Measurements from ENCODE around the gene ARSI. TPM values are rescaled to one million over a fixed set of nuclear protein-coding genes. Genes with fewer than 3 reads are reported as not detected.

Gene ARSI
- total RNA-seq, 1 experiment from 2014 or later = 6.3 TPM

- intact Hi-C loops (cut with micrococcal nuclease) = no loop called here
- BruUV-seq (replicated peaks) = no TSS peak
- CTCF ChIA-PET = interaction anchor here (0.6 kb wide), 1 partner anchor 8 kb away, joined by 6 read pairs; no protein-coding TSS in a partner anchor
Observed at GRCh38 chr5:150289551-150290390, 12.9 kb downstream of the ARSI start, which contains the start of gene CAMK2A. TSS of gene CAMK2A (minus strand) at chr5:150289773. CDS start at chr5:150289625, 148 bp downstream.

GRCh38 chr5:150288791-150289190, 13.9 kb downstream of the ARSI start:
- TF ChIP-seq EZH2phosphoT487 (IDR thresholded peaks at IDR 0.05; ENCODE audit: borderline replicate concordance, low read length) (no peak), CTCF (conservative IDR thresholded peaks at IDR 0.05; ENCODE audit: low read depth, low read length) (no peak), EZH2 (IDR thresholded peaks at IDR 0.05; ENCODE audit: low read length, unreplicated experiment) (no peak)

More at GRCh38 chr5:150289551-150290390, 12.9 kb downstream of the ARSI start, which contains the start of gene CAMK2A:
- H3K36me3 ChIP-seq (ENCODE audit: low read depth, low read length) = no peaks in the 10 kb centered on the region
- no peaks in the 10 kb centered on the region for H3K9me2 ChIP-seq (replicated peaks; ENCODE audit: low read length)
- H3K79me2 ChIP-seq (ENCODE audit: low read length) = no peaks in the 10 kb centered on the region
- H3K9me3 ChIP-seq (ENCODE audit: low read length) = no peaks in the 10 kb centered on the region
- no peak for ATAC-seq
- no peak within 1 kb of the TSS for H3K9ac ChIP-seq (ENCODE audit: low read length)
- no peak within 1 kb of the TSS for H3K4me2 ChIP-seq (ENCODE audit: low read length)
- no peaks in the 10 kb centered on the region; the same call in 1 of the 2 replicates for H3K27me3 ChIP-seq (ENCODE audit: low read length)
- H3K27ac ChIP-seq (ENCODE audit: low read length) = no peak within 1 kb of the TSS
- no peak for DNase-seq
- no peak within 1 kb of the TSS for H2AFZ ChIP-seq (ENCODE audit: low read length)
- TF ChIP-seq CTCF (conservative IDR thresholded peaks at IDR 0.05; ENCODE audit: low read depth, low read length) (no peak), EZH2 (IDR thresholded peaks at IDR 0.05; ENCODE audit: low read length, unreplicated experiment) (no peak), EZH2phosphoT487 (IDR thresholded peaks at IDR 0.05; ENCODE audit: borderline replicate concordance, low read length) (no peak)
- POLR2A ChIA-PET (ENCODE audit: unreplicated experiment) = interaction anchor here (0.7 kb wide), 1 partner anchor 14 kb away, joined by 15 read pairs; no protein-coding TSS in a partner anchor
- H3K4me1 ChIP-seq (ENCODE audit: insufficient read depth, low read length) = peaks cover 3% of the 10 kb centered on the region
- no peaks in the 10 kb centered on the region for H3F3A ChIP-seq (ENCODE audit: low read length, unreplicated experiment)
- no peaks in the 10 kb centered on the region for H4K20me1 ChIP-seq (ENCODE audit: low read length)
- no peak within 1 kb of the TSS for H3K4me3 ChIP-seq (ENCODE audit: low read length)

More at GRCh38 chr5:150288791-150289190, 13.9 kb downstream of the ARSI start:
- Histone ChIP-seq H4K20me1 (ENCODE audit: low read length) (no peaks in the 10 kb centered on the region), H3K9ac (ENCODE audit: low read length) (no peak overlapping the region), H3K27ac (ENCODE audit: low read length) (no peak overlapping the region), H3K4me3 (ENCODE audit: low read length) (no peak overlapping the region), H3K4me1 (ENCODE audit: insufficient read depth, low read length) (no peaks in the 10 kb centered on the region), H3K4me2 (ENCODE audit: low read length) (no peak overlapping the region), H3K36me3 (ENCODE audit: low read depth, low read length) (no peaks in the 10 kb centered on the region), H3K27me3 (ENCODE audit: low read length) (no peaks in the 10 kb centered on the region; the same call in 1 of the 2 replicates), H3K9me2 (replicated peaks; ENCODE audit: low read length) (no peaks in the 10 kb centered on the region), H3F3A (ENCODE audit: low read length, unreplicated experiment) (no peaks in the 10 kb centered on the region), H3K79me2 (ENCODE audit: low read length) (no peaks in the 10 kb centered on the region), H2AFZ (ENCODE audit: low read length) (no peak overlapping the region), H3K9me3 (ENCODE audit: low read length) (no peaks in the 10 kb centered on the region)
- ATAC-seq = no peak
- ChIA-PET CTCF (interaction anchor here (0.7 kb wide), 2 partner anchors 8 to 18 kb away, joined by 3 read pairs; no protein-coding TSS in a partner anchor), POLR2A (ENCODE audit: unreplicated experiment) (no interaction called here)
- intact Hi-C loops (cut with micrococcal nuclease) = no loop called here
- no peak for DNase-seq
- no TSS peak for BruUV-seq (replicated peaks)

Measured in PC-3 (cell line).